Measurements from ENCODE around the gene JAZF1.

JAZF1 gene

DNA sequence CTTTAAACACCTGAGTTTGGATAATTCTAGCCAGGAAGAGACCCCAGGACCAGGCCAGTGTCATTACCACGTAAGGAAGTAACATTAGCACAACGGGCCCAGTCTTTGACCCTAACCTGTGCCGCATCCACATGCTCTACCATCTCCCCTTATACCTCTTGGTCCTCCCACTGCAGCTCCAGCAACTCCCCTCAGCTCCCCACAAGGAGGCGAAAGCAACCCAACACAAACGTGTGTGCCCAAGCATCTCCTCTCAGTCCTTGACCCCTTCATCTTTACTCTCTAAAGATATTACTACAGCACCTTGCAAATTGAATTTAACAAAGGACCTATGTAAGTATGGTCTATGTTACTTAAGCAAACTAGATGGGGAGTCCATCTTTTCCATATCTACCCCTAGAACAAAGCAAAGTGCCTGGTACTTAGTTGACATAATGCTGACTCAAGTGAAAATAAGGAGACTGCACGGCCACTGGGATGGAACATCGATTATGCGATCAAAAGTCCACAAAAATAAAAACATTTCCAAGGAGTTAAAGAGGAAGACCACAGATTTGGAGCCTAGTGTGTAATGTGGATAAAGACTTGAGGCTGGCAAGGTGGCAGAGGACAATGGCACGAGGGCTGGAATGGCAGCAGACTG is 147.7 kb downstream of the JAZF1 start:
- no peak for DNase-seq (ENCODE audit: low read depth)
- no peak overlapping the region for H3K4me3 ChIP-seq (ENCODE audit: low read depth, low read length)
- TF ChIP-seq, protein P1, sequence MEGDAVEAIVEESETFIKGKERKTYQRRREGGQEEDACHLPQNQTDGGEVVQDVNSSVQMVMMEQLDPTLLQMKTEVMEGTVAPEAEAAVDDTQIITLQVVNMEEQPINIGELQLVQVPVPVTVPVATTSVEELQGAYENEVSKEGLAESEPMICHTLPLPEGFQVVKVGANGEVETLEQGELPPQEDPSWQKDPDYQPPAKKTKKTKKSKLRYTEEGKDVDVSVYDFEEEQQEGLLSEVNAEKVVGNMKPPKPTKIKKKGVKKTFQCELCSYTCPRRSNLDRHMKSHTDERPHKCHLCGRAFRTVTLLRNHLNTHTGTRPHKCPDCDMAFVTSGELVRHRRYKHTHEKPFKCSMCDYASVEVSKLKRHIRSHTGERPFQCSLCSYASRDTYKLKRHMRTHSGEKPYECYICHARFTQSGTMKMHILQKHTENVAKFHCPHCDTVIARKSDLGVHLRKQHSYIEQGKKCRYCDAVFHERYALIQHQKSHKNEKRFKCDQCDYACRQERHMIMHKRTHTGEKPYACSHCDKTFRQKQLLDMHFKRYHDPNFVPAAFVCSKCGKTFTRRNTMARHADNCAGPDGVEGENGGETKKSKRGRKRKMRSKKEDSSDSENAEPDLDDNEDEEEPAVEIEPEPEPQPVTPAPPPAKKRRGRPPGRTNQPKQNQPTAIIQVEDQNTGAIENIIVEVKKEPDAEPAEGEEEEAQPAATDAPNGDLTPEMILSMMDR (IDR thresholded peaks at IDR 0.05; ENCODE audit: low read depth, low read length, missing control alignments) = no peak

DNA sequence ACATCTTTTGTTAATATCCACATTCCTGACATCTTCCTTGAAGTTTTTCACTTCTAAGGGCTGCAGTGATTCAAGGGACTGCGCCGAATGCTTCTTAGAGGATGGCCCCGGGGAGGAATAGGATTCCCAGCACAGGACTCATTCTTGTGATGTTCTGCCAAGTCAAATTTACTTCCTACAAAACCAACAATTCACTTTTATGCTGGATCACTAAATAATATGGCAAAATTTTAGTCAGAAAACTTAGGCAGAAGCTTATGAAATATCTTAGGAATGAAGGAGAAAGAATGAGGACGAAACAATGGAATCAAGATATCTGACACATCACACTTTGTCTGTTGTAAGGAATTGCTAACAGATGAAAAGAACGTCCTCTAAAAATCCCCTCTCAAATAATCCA is 151.5 kb downstream of the JAZF1 start:
- TF ChIP-seq, protein P1 (IDR thresholded peaks at IDR 0.05; ENCODE audit: low read depth, low read length, missing control alignments) = no peak
- H3K4me3 ChIP-seq (ENCODE audit: low read depth, low read length) = no peak overlapping the region
- DNase-seq (ENCODE audit: low read depth) = no peak

DNA sequence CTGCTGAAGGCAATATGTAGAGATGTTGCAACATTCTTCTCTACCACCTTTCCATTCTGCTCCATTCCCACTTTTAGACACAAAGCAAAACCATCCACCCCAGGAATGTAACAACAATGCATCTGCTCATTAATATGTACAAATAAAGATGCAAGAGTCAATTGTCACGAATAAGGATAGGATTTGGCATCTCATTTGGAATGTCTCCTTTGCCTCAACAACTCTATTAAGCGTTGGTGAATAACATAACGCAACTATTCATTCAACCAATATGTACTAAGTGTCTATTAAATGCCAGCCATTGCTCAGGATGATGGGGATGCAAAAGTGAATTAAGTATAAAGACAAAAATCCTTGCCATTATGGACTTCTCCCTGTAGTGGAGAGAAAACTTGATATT is 152.1 kb downstream of the JAZF1 start:
- no peak overlapping the region for H3K4me3 ChIP-seq (ENCODE audit: low read depth, low read length)
- no peak for DNase-seq (ENCODE audit: low read depth)
- TF ChIP-seq, protein P1 (IDR thresholded peaks at IDR 0.05; ENCODE audit: low read depth, low read length, missing control alignments) = no peak

DNA sequence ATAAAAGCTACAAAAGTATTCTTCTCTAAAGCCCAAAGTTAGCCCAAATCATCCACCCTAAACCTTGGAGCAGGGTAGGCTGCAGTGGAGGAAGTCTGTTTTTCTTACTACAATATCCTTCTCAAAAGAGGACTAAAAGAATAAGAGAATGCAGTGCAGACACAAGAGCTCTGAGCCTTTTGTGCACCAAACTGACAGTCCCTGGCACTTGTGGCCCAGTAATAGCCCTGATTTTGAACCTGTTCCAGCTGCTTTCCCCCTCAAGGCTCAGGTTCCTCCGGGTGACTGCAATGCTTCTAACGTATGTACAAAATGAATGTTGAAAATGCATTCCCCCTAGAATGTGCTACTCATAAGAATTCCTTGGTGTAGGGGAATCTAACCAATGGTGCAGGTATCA is 154.4 kb downstream of the JAZF1 start:
- H3K4me3 ChIP-seq (ENCODE audit: low read depth, low read length) = no peak overlapping the region
- DNase-seq (ENCODE audit: low read depth) = no peak
- TF ChIP-seq, protein P1 (IDR thresholded peaks at IDR 0.05; ENCODE audit: low read depth, low read length, missing control alignments) = no peak

DNA sequence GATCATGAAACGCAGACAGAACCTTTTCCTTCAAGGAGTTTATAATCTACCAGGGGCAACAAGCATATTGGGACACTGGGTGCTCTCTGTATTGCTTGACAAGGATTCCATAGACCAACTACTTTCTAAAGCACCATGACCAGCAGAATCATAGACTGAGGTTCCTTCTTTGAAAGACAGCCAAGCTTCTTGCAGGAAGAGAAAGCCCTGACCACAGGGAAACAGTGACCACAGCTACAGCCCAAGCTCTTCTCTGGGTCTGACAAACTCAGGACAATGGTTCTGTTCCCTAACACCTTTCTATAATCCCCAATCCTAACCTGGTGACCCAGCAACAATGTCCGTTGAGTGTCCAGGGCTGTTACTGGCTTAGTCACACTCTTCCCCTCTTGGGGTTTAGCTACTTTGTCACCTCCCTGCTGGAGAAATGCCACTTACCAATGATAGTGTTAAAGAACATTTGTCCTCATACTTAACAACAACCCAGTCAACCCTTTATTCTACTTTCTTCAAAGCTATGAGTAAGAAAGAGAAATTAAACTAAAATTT is 155.7 kb downstream of the JAZF1 start:
- H3K4me3 ChIP-seq (ENCODE audit: low read depth, low read length) = no peak overlapping the region
- DNase-seq (ENCODE audit: low read depth) = no peak
- TF ChIP-seq, protein P1 (IDR thresholded peaks at IDR 0.05; ENCODE audit: low read depth, low read length, missing control alignments) = no peak

DNA sequence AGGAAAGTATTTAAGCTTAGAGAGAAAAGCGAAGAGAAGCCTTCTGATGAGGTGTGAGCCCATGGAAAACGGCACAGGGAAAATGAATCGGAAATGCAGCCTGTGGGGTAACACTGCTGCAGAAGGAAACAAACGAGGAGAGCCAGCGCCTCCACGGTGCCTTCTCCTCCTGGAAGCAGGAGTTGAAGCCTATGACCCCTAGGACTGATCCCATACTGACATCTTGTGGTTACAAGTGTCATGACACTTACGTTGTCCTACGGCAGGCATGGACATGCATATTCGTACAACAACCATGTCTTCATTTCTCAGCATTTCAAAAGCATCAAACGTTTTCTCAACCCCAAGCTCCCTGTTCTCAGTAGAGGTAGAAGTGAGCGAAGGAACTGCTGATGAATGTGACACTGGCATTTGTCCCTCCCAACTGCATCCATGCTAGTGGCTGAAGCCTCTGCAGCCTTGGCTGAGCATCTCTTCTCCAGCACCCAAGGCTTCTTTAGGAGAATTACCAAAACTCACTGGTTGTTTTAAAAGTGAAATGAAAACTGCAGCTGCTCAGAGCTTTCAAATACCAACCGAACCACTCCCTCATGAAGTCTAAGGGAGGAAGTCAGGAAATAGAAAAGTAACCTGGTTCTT is 160.2 kb downstream of the JAZF1 start:
- DNase-seq (ENCODE audit: low read depth) = peak; percentile 34
- TF ChIP-seq, protein P1 (IDR thresholded peaks at IDR 0.05; ENCODE audit: low read depth, low read length, missing control alignments) = peak; percentile 93
- H3K4me3 ChIP-seq (ENCODE audit: low read depth, low read length) = no peak overlapping the region
